Right forelimb (tissue), 1 donor: ENCODE measurements around the gene FBXO10.
"Not testable (repeated sequence)": the region's sequence is repeated elsewhere in the genome, so short reads cannot be mapped to it uniquely, and the experiment has no call there.

Experiments used
- DNase-seq: peaks from one replicate; pipeline ENCODE4 v3.0.0-alpha.2; 2018

The FBXO10 gene

DNA sequence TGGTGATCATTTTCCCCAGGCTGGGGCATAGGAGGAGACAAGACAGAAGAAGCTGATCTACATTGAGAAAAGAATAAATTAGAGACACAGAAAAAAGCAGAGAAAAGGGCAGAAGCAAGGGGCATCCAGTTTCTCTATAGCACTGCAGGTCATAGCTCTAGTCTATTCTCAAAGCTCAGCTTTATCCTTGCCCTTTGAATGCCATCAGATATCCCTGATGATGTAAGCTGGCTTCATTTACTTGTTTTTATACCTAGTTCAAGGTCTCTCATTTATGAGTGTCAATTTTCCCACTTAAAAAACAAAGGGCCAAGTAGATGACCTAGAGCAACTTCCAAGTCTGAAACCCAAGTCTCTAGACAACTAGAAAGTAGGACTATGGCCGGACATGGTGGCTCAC is 32.7 kb downstream of the FBXO10 start:
- no peak for DNase-seq

DNA sequence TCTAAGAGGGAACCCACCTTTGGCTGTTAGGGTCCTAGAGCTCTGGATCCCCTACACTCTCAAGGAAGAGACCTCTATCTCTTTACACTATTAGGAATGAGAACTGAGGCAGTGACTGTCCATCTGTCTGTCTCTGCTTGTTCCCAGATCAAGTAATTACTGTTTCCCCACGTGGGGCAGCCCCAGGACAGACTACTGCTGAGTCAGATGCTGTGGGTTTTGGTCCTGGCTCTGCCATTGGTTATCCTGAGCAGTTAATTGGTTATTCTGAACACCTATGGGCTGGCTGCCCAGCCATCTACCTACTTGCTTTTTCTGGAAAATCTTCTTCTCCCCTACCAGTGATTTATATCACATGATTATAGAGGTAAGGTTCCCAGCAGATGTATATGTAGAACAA is 33.3 kb downstream of the FBXO10 start:
- no peak for DNase-seq

DNA sequence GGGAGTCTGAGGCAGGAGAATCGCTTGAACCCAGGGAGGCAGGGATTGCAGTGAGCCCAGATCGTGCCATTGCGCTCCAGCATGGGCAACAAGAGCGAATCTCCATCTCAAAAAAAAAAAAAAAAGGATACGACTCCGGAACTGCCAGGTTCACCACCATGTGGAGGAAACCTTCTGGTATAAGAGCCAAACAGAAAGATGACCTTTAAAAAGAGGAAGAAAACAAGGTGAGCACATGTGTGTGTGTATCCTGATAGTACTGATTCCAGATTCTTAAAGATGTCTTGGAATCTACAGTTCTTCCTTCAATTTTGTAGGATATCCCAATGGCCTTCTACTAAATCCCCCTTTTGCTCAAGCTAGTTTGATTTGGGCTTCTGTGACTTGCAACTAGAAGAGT is 33.7 kb downstream of the FBXO10 start:
- no peak for DNase-seq

DNA sequence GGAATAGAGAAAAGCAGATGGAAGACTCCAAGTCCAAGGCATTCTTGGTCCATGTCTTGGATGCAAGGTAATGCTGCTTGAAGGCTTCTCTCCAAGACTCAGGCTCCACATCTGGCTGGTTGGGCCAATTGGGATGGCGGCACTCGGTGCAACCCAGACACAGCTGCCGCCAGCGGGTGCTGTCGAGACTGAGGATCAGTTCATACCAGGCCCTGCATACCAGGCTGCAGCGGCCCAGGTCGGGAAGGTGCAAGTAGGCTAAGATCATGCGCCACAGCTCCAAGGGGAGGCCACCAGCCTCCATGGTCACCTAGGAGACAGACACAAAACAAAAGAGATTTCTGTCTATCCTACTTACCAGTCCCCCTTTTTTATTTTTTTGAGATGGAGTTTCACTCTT is 34.7 kb downstream of the FBXO10 start:
- DNase-seq, result no peak

DNA sequence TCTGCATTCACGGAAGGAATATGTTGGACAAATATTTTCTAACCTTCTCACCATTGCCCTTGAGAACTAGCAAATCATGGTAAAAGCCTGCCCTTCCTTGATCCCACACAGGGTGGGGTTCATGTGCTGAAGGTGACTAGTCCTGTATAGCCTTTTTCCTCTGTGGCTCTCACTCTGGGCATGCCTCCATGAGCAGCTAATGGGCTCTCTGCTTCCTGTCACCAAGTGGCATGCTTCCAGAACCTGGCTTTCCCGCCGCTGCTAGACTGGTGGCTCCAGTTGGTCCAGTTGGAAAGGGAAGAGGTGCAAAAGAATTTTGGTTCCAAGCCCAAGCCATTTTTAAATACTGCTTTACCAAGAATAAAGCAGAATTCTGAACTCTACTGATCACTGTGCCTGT is 35.5 kb downstream of the FBXO10 start:
- DNase-seq, result no peak

DNA sequence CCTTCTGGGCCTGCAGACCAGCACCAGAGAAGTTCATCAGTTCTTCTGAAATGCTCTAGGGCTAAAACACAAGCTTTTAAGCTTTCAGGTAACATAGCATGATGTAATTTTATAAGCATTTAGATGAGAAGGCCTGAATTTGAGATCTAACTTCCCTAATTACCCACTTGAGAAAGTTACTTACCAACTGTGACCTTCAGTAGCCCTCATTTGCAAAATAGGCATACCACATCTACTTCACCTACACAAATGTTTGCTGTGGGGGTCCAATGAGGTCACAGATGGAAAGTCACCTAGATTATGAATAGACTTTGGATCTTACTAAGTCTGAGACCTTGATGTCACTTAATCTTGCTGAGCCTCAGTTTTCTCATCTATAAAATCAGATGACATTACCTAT is 36.5 kb downstream of the FBXO10 start:
- DNase-seq, result no peak

DNA sequence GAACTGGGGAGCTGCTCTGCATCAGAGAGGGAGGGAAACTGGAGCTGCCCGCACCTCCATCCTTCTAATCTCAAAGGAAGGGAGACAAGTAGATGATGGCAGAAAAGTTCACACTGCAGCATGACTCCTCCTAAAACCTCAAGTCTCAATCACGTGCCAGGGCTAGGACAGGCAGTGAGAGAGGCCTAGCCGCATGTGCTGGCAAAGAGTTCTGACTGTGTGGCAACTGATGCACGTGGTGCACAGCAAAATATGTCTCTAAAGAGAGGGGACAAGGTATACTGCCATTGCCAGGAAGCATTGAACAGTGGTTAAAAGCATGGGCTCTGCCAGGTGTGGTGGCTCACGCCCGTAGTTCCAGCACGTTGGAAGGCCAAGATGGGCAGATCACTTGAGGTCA is 38.1 kb downstream of the FBXO10 start:
- no peak for DNase-seq

DNA sequence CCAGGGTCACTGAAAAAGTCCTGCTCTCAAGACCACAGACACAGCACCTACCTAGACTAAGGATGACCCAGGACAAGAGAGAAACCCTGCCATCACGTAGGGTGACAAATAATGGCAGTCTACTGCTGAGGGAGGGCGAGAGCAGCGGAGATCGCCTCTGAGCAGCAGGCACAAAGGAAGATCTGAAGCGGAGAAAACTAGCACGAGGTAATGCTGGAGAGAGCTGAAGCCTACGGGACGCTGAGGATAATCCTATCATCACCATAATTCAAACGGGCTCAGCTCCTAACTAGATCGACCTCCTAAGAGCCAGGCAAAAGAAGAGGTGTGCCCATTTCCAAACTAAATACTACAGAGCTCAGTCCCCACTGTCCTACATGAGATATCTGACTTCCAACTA is 41.3 kb downstream of the FBXO10 start:
- DNase-seq, result no peak

DNA sequence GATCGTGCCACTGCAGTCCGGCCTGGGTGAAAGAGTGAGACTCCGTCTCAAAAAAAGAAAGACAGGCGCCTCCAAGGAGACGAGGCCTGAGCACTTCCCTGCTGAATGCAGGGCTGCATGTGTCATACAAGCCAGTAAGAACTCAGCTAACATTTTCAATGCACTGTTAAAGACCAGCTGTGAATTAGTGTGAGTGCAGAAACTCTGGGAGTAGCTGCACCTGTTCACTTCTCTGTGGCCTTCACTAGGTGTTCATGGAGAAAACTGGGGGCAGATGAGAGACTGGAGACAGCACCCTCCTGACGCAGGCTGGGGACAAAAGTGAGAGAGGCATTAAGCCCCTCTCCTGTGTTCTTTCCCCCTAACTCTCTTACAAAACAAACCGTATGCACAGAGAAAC is 41.8 kb downstream of the FBXO10 start:
- no peak for DNase-seq

DNA sequence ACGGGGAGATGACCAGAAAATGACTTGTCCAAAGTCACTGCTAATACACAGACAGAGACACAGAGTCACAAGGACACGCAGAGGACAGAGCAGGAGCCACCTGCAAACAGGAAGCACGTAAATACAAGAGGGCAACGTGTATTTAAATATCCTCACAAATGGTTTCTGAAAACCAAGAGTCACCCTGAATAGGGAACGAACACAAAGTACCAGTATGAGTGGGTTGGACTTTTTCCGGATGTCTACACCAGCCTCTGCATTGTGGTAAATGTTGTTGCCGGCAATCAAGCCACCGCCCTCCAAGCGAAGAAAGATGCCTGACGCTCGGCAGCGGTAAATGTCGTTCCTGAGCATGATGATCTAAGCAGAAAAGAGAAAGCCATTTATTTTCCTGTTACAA is 44.5 kb downstream of the FBXO10 start:
- DNase-seq, result no peak

DNA sequence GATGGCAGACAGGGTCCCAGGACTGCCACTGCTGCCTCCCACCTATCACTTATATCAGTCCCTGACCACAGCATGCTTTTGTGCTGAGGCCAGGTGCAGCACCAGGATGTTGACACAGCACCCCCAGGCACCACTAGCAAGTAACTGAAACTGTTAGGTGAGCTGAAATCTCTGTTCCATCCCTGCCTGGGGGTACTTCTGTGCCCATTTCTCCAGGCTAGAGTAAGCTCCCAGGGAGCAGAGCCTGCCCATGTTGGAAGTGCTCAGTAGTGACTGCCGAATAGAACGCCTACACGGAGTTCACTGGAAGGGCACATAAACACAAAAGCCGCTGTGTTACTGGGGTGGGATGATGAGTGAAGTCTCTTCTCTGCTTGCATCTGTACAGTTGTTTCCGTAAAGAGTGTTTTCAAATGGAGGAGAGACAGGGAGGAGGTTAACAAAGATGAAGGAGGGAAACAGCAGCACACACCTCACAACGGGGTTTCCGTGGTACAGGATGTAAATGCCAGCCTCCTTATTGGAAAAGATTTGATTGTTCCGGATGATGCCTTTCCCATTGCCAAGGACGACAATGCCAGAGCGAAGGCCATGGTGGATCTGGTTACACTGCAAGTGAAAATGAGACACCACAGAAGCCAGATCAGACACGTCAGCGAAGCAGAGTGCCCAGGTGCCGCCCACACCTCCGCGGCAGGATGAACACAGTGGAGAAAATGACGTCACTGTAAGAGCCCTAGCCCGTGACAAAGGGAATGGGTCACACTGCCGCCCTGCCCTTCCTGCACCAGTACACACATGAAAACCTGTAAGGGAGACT is 47.3 kb downstream of the FBXO10 start:
- no peak for DNase-seq

DNA sequence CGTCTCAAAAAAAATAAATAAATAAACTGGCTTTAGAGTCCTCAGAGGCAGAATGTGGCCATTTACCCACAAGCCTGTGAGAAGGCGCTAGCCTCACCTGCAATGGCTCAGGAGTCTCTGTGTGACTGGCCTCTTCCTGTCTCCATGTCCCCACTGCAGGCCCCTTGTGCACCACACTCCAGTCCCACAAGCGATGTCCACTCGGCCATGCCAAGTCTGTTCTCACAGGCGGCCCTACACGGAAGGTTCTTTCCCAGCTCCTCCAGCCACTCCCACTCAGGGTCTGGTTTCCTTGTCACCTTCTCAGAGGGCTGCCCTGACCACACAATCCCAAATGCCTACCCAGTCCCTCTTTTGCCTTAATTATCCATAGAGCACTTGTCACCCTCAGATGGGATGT is 52.3 kb downstream of the FBXO10 start:
- DNase-seq, result no peak

DNA sequence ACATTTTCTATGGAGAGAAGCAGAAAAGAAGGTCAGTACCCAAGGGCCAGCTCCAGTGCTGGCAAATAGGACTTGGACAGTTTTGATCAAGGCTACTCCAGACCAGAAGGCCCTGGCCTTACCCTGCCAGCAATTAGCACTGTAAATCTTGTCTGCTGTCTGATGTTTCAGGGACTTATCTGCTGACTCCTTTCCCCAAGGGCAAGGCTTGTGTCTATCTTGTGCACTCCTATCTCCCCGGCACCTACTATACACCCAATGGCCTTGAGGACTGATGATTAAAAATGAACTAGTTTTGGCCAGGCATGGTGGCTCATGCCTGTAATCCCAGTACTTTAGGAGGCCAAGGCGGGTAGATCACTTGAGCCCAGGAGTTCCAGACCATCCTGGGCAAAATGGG is 53.2 kb downstream of the FBXO10 start:
- DNase-seq, result no peak

DNA sequence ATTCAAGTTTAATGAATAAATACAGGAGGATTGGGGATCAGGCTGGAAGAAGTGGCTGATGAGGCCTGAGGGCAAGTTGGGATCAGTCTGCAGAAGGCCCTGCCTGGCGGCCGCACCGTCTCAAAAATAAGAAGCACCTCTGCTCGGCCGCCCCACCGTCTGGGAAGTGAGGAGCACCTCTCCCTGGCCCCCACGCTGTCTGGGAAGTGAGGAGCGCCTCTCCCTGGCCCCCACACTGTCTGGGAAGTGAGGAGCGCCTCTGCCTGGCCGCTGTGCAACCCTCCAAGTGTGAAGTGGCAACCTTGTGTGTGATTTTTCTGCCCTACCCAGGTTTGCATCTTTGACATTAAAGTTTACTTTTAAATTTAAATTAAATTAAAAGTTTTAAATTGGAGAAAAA is 55.1 kb downstream of the FBXO10 start:
- no peak for DNase-seq

DNA sequence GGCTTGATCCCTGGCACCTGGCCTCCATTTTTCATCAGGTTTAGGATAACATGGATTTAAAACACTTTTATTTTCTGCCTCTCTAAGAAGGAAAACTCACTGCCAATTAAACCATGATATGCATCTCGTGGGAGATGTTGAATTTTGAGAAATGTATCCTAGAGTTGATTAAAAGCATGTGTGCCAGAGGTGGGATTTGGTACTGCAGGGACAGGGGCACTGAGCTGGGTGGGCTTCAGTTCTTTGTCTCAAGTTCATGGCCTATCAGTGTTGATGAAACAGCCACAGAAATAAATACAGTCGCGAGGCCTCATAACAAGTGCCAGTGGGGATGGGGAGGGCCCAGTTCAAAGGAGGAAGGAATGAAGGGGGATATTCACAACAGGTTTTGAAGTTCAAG is 55.5 kb downstream of the FBXO10 start:
- no peak for DNase-seq

DNA sequence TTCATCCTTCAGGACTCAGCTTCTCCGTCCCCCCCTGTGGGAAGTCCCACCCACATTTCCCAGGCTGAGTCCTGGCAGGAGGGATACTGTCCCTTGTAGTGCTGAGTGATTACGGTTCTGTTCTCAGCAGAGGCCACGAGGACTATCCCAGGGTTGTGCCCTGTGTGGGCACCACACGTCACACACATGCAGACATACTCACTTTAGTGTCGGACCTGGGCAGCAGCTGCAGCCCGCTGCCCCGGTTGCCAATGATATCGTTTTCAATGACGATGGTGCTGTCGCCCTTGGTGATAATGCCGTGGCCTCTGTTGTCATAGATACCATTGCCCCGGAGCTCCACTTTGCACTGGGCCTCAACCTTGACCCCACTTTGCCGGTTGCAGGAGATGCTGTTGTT is 58.3 kb downstream of the FBXO10 start:
- no peak for DNase-seq

DNA sequence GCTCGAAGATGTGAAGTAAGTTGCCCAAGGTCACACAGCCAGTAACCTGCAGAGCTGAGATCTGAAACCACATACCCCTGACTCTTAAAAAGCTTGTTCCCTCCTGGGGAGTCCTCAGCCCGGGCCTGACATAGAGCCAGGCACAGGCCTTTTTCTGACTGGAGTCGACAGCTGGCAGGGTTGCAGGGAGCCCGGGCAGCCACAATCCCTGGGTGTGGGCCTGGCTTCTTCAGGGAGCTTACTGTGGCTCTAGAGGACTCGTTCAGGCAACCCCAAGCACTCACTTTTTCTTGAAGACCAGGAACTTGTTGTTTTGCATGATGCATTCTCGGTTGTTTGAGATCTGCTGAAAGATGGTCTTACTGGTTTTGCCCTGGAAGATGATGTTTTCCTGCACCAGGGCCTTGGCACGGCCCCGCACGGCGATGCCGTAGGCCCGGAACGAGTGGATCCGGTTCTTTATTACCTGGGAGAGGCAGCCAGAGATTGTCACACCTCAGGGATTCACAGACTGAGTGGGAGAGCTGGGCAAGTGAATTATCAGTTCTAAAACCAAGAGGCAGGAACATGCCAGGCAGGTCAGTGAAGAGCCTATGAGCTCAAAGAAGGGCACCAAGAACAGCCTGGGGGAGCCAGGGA is 60.4 kb downstream of the FBXO10 start:
- no peak for DNase-seq

DNA sequence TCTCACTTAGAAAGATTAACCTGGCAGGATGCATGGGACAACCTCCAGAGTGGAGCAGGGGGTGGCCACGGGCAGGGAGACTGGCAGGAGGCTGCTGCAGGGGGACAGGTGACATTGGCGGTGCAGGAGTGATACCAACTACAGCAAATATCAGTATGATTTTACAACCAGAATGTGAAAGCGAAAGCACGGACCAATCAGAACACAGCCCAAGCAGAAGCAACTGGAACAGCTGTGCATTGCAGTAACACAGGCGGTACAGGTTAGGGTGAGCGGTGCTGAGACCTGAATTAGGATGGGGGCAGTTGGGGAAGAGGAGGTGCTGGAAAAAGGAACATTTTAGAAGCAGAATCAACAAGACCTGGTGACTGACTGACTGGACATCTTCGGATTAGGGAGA is 61.2 kb downstream of the FBXO10 start:
- DNase-seq, result no peak

DNA sequence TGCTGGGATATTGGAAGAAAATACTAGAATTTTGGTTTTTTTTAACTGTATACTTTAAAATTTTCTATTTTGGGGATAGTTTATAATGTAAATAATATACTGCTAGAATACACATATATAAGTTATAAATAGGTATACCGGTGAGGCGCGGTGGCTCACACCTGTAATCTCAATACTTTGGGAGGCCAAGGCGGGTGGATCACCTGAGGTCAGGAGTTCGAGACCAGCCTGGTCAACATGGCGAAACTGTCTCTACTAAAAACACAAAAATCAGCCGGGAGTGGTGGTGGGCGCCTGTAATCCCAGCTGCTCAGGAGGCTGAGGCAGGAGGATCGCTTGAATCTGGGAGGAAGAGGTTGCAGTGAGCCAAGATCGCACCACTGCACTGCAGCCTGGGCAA is 61.8 kb downstream of the FBXO10 start:
- not testable (repeated sequence) for DNase-seq

DNA sequence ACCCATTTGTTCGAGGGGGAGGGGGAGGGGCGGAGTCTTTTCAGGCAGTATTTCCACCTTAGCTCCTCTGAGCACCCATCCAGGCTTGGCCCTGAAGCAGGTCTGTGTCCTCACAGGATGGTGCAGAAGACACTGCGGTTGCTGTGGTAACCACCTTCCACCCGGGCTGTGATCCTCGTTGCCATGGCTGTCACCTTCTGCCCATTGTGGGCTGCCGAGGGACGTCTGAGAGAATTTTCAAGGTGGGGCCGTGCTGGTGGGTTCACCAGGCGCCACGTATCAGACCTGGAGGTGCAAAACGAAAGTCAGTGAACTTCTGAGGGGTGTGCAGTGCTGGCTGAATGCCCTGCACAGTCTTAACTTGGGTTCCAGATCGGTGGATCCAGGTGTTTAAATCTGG is 63.7 kb downstream of the FBXO10 start:
- no peak for DNase-seq

DNA sequence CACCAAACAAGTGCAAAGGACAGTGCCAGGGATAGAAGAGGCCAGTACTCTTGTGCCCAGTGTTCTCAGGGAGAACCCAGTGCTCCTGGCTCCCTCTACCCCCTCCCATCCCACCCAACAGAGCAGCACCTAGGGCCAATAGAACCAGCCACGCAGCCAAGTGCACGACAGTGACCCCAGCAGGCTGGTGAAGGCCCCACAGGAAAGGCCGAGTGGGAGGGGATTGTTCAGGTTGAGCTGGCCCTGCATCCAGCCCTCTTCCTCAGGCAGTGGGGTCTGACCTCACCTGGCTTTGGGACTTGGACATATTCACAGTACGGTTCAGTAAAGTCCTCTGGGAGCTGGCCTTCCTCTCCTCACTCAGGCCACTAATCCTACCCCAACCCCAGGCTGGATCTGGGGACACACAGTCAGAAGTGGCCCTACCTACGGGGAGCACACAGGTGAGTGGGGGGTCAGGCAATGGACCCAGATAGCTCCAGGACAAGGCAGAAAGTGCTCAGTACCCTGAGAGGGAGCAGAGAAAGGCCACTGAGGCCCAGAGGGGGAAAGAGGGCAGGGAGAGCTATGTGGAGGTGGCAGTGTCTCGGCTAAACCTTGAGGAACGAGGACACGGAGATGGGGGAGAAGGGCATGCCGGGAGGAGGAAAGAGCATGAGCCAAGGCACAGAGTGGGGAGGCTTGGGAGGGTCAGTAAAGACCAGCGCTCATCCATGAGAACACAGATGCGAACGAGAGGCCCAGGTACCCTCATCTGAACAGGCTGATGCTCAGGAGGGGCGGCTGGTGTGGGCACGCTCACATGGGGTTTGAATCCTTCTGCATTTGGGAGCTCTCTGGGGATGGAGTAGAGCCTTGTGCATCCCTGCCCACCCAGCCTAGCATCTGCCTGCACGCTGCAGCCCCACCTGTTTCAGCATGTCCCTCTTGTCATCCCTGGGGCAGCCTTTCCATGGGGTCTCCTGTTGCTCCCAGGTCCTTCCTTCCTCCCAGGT is 64.9 kb downstream of the FBXO10 start:
- no peak for DNase-seq

DNA sequence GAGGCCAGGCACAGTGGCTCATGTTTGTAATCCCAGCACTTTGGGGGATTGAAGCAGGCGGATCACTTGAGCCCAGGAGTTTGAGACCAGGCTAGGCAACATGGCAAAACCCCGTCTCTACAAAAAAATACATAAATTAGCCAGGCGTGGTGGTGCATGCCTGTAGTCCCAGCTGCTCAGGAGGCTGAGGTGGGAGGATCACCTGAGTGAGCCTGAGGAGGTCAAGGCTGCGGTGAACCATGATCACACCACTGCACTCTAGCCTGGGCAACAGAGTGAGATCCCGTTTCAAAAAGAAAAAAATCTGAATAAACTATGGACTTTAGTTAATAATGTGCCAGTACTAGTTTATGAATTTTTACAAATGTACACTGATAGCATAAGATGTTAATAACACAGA is 66.1 kb downstream of the FBXO10 start:
- DNase-seq, result not testable (repeated sequence)

DNA sequence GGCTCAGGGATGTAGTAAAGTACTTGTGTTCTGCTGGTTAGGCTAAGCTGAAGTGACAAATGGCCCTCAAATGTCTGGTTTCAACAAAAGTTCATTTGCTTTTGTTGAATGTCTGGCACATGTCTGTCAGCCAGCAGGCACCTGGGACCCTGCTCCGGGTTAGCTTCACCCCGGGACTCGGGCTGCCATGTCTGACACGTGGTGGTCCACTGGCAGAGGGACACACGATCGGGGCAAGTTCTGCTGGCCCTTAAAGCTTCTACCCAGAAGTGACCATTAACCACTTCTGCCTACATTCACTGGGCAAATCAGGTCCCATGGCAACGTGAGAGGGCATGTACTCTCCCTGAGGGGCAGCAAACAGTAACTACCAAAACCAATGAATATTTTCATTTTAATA is 66.6 kb downstream of the FBXO10 start:
- no peak for DNase-seq

DNA sequence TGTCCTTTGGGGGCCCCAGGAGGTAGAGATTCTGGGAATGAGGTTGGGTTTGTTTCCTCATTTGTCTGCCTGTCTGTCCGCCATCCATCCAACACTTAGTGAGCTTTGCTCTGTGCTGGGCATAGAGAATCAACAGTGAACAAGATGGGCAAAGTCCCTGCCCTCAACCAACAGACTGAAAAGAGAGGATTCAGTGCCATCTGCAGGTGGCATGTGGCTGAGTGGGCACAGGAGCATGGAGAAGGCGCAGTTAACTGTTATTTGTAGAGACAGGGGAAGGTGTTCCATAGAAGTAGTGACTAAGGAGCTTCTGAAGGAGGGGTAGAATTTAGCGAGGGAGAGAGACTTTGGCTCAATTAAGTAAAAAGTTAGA is 67.4 kb downstream of the FBXO10 start:
- DNase-seq, result no peak
